ENCODE measurements around the gene ALDH1L1. TPM values are rescaled to one million over a fixed set of nuclear protein-coding genes. Genes with fewer than 3 reads are reported as not detected.
A peak's percentile ranks its signal among the peaks of the same experiment; 100 is the strongest.

The ALDH1L1 gene
- total and polyA plus RNA-seq, 2 of the 4 experiments (the other 2 are of a cell fraction) = not detected

- no TSS peak for BruUV-seq (replicated peaks)
- Histone ChIP-seq H3K56ac (ENCODE audit: extremely low read depth, insufficient read depth, low read length) (no peak overlapping the region), H4K20me1 (ENCODE audit: insufficient read depth, low read length) (no peaks in the 10 kb centered on the region), H3K36me3 (ENCODE audit: control insufficient read depth, insufficient read depth, low read length) (no peaks in the 10 kb centered on the region), H2BK120ac (ENCODE audit: low read depth, low read length) (no peak overlapping the region), H3K4me3 (ENCODE audit: insufficient read depth, low read depth, low read length) (no peak overlapping the region), H3K9me3 (ENCODE audit: control insufficient read depth, insufficient read depth, low read length) (no peaks in the 10 kb centered on the region), H3K27ac (ENCODE audit: insufficient read depth, low read length) (no peak overlapping the region), H3K79me1 (ENCODE audit: low read depth in 1 of 2, low read length in 2 of 2) (no peaks in the 10 kb centered on the region), H3K9ac (ENCODE audit: low read depth, low read length) (no peak overlapping the region), H2BK20ac (ENCODE audit: low read depth, low read length) (no peak overlapping the region), H2AFZ (replicated peaks; ENCODE audit: low read length, poor library complexity) (no peak overlapping the region), H3K23ac (ENCODE audit: low read depth, low read length) (no peak overlapping the region), H2AK9ac (replicated peaks; ENCODE audit: low read depth, low read length, poor library complexity) (no peak overlapping the region), H3K14ac (replicated peaks; ENCODE audit: low read depth, low read length) (no peak overlapping the region), H3K4me1 (ENCODE audit: control insufficient read depth, insufficient read depth, low read length) (no peaks in the 10 kb centered on the region), H2BK5ac (ENCODE audit: low read depth, low read length, poor library complexity, severe bottlenecking) (no peak overlapping the region), H3K4ac (ENCODE audit: low read depth, low read length) (no peak overlapping the region), H2BK15ac (ENCODE audit: low read depth, low read length) (no peak overlapping the region), H3K27me3 (ENCODE audit: control insufficient read depth, insufficient read depth, low read length) (peaks cover 10% of the 10 kb centered on the region), H4K8ac (ENCODE audit: low read depth in 2 of 2, low read length in 2 of 2) (no peak overlapping the region), H4K91ac (ENCODE audit: insufficient read depth, low read depth, low read length) (no peak overlapping the region), H3K4me2 (ENCODE audit: low read depth, low read length) (no peak overlapping the region), H4K5ac (ENCODE audit: low read depth, low read length) (no peak overlapping the region), H3K18ac (ENCODE audit: low read depth, low read length) (no peak overlapping the region), H2AK5ac (ENCODE audit: low read depth, low read length) (no peak overlapping the region), H3K9me1 (ENCODE audit: insufficient read depth, low read length) (no peaks in the 10 kb centered on the region)
- intact Hi-C loops (cut with micrococcal nuclease) (no loop called here), in situ Hi-C loops (cut with MboI; ENCODE audit: low sequenced_read_pairs) (no loop called here), dilution Hi-C loops (cut with HindIII; ENCODE audit: low sequenced_read_pairs, unreplicated experiment) (no loop called here)
- CTCF ChIA-PET = interaction anchor here (1.5 kb wide), 1 partner anchor 9 kb away, joined by 11 read pairs; no protein-coding TSS in a partner anchor
- POLR2A ChIA-PET (ENCODE audit: unreplicated experiment) = interaction anchor here (0.5 kb wide), 1 partner anchor 10 kb away, joined by 3 read pairs; no protein-coding TSS in a partner anchor
- TF ChIP-seq MXI1 (IDR thresholded peaks at IDR 0.05; ENCODE audit: borderline replicate concordance, low read depth, low read length) = no peak
- TF ChIP-seq MAFK (IDR thresholded peaks at IDR 0.05; ENCODE audit: low read depth, low read length) = peak; percentile 45; the same call in 1 of the 2 replicates
- WGBS, 2 experiments (ENCODE audit: extremely low coverage in 2 of 2, insufficient read length in 1 of 2) = no CpG with 5 or more reads among the region's 2 CpGs
- ATAC-seq (ENCODE audit: low read depth) (no peak), DNase-seq (no peak)
Measured at GRCh38 chr3:126199256-126199655, 18.9 kb upstream of the ALDH1L1 start.
